H1 (cell line): ENCODE measurements around the gene RAB36.

Experiments used
- CTCF ChIP-seq, 3 experiments: IDR thresholded peaks; 1 replicate in 2 of 3; 2 replicates in 1 of 3; pipeline versions ENCODE4 v1.5.1 to v1.6.1; 2011; ENCODE audit warnings: low read length in 3 of 3, mild to moderate bottlenecking in 3 of 3, inconsistent platforms in 2 of 3, low read depth in 1 of 3, moderate library complexity in 1 of 3; ENCODE audit not compliant: insufficient read depth in 1 of 3; ENCODE audit errors: control extremely low read depth in 1 of 3
- EP300 ChIP-seq, 2 experiments: IDR thresholded peaks; 1 replicate in 1 of 2; 2 replicates in 1 of 2; pipeline ENCODE4 v1.6.1; 2011 to 2012; ENCODE audit warnings: low read depth in 2 of 2, low read length in 2 of 2, mild to moderate bottlenecking in 2 of 2, borderline replicate concordance in 1 of 2, inconsistent platforms in 1 of 2, moderate library complexity in 1 of 2
- EZH2 ChIP-seq: fragments of 200-600 bp; sonication (generic); IDR thresholded peaks from 2 replicates; pipeline ENCODE4 v1.7.1; 2012; ENCODE audit warnings: low read depth, mild to moderate bottlenecking, moderate library complexity, low read length, inconsistent platforms; ENCODE audit not compliant: severe bottlenecking
- POLR2A ChIP-seq, 2 experiments: IDR thresholded peaks; 1 replicate in 1 of 2; 2 replicates in 1 of 2; pipeline ENCODE4 v1.6.1; 2011; ENCODE audit warnings: low read depth in 2 of 2, low read length in 2 of 2, mild to moderate bottlenecking in 2 of 2; ENCODE audit errors: control extremely low read depth in 1 of 2
- TCF12 ChIP-seq: IDR thresholded peaks from 2 replicates; pipeline ENCODE4 v1.6.1; 2011; ENCODE audit warnings: low read depth, mild to moderate bottlenecking, low read length
- USF2 ChIP-seq: IDR thresholded peaks from 2 replicates; pipeline ENCODE4 v1.6.1; 2011; ENCODE audit warnings: low read length, improper control_type of control experiment

DNA sequence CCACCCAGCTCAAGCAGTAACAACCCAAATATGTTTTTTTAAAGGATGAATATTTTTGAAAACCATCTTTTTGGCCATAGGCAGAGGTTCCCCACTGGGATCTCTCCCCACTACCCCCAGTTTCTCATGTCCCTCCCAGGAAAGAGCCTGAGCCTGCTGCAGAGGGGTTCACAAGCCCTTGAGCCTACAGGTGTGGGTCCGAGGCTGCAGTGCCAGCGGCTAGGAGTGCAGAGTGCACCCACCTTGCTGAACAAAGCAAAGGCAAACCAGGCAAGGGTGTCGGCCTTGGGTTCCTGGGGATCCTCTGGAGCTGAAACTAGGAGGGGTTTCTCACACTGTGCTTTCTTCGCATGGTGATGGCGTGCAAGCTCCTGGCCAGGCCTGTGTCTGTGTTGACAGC lies 40.0 kb upstream of the RAB36 start:
- TF ChIP-seq POLR2A (IDR thresholded peaks at IDR 0.05; ENCODE audit: control extremely low read depth in 1 of 2, low read depth in 2 of 2, low read length in 2 of 2) (no peak), CTCF (IDR thresholded peaks at IDR 0.05; ENCODE audit: control extremely low read depth in 1 of 3, insufficient read depth in 1 of 3, low read depth in 1 of 3, low read length in 3 of 3) (no peak), TCF12 (no peak), EZH2 (no peak), EP300 (IDR thresholded peaks at IDR 0.05; ENCODE audit: borderline replicate concordance in 1 of 2, low read depth in 2 of 2, low read length in 2 of 2) (no peak), USF2 (no peak)
